OCI-LY3 (cell line): ENCODE data around the gene C11orf21.

Source experiments
- H2AFZ ChIP-seq: fragments of 200-600, 300-600 bp; shearing (Covaris generic); 2 replicates; pipeline ENCODE4 v1.6.0; 2014; ENCODE audit warnings: antibody characterized with exemption, low read depth, low read length
- H3K27ac ChIP-seq: fragments of 200-600, 300-600 bp; sonication (generic); 2 replicates; pipeline ENCODE4 v1.5.1; 2014; ENCODE audit warnings: mild to moderate bottlenecking, low read length, moderate library complexity, mixed read lengths
- H3K27me3 ChIP-seq: fragments of 200-600, 300-600 bp; sonication (generic); 2 replicates; pipeline ENCODE4 v1.6.1; 2014; ENCODE audit warnings: low read depth, low read length, mixed read lengths
- H3K36me3 ChIP-seq: fragments of 200-600, 300-600 bp; sonication (generic); replicated peaks from 2 replicates; pipeline ENCODE3; 2014; ENCODE audit warnings: low read depth, low read length, mixed read lengths
- H3K4me1 ChIP-seq: fragments of 300-600, 200-600 bp; sonication (generic); 2 replicates; pipeline ENCODE4 v1.6.1; 2014; ENCODE audit warnings: low read length, mixed read lengths
- H3K4me2 ChIP-seq: fragments of 200-600, 300-600 bp; sonication (generic); 2 replicates; pipeline ENCODE4 v1.6.1; 2014; ENCODE audit warnings: low read length, mixed read lengths
- H3K4me3 ChIP-seq: fragments of 300-600, 200-600 bp; sonication (generic); 2 replicates; pipeline ENCODE4 v1.5.1; 2014; ENCODE audit warnings: antibody characterized with exemption, mild to moderate bottlenecking, low read length, moderate library complexity
- H3K79me2 ChIP-seq: fragments of 300-600, 200-600 bp; shearing (Covaris generic); 2 replicates; pipeline ENCODE4 v1.6.1; 2014; ENCODE audit warnings: mild to moderate bottlenecking, low read length, mixed read lengths
- H3K9ac ChIP-seq: fragments of 300-600, 200-600 bp; shearing (Covaris generic); 2 replicates; pipeline ENCODE4 v1.6.0; 2014; ENCODE audit warnings: mild to moderate bottlenecking, low read length, moderate library complexity
- H3K9me3 ChIP-seq: fragments of 200-600, 300-600 bp; shearing (Covaris generic); 2 replicates; pipeline ENCODE4 v1.6.1; 2014; ENCODE audit warnings: low read length, mixed read lengths; ENCODE audit not compliant: insufficient read depth
- H4K20me1 ChIP-seq: fragments of 200-600, 300-600 bp; sonication (generic); 2 replicates; pipeline ENCODE4 v1.6.1; 2016; ENCODE audit warnings: low read length, mixed read lengths; ENCODE audit not compliant: insufficient read depth
- CTCF ChIP-seq: fragments of 200-600, 300-600 bp; sonication (generic); IDR thresholded peaks from 2 replicates; pipeline ENCODE4 v1.5.1; 2014; ENCODE audit warnings: antibody characterized with exemption, low read length, low read depth
- EZH2phosphoT487 ChIP-seq: fragments of 200-600 bp; shearing (Covaris generic); IDR thresholded peaks from 2 replicates; pipeline ENCODE4 v1.6.1; 2018; ENCODE audit warnings: antibody characterized with exemption, mixed run types, low read depth

C11orf21 gene

GRCh38 chr11:2301631-2302305 lies at the start of gene C11orf21, which contains the start of gene TSPAN32:
Gene C11orf21 (minus strand): TSS chr11:2301918. CDS start chr11:2301808, 110 bp downstream.
Gene TSPAN32 (plus strand): TSS chr11:2302013. CDS start chr11:2302150, 137 bp downstream.
- Histone ChIP-seq H3K4me2 (no peak within 1 kb of the TSS), H3K4me1 (no peaks in the 10 kb centered on the region), H3K9ac (no peak within 1 kb of the TSS), H3K27me3 (no peaks in the 10 kb centered on the region), H3K4me3 (no peak within 1 kb of the TSS), H3K36me3 (no peaks in the 10 kb centered on the region), H3K9me3 (no peaks in the 10 kb centered on the region), H3K79me2 (no peaks in the 10 kb centered on the region), H2AFZ (no peak within 1 kb of the TSS), H3K27ac (no peak within 1 kb of the TSS), H4K20me1 (no peaks in the 10 kb centered on the region)
- TF ChIP-seq CTCF = no peak
- no peak for TF ChIP-seq EZH2phosphoT487

GRCh38 chr11:2348986-2349385 lies 47.3 kb upstream of the C11orf21 start:
- Histone ChIP-seq H3K79me2 (no peaks in the 10 kb centered on the region), H4K20me1 (no peaks in the 10 kb centered on the region), H3K36me3 (no peaks in the 10 kb centered on the region), H3K27ac (no peak overlapping the region), H2AFZ (no peak overlapping the region), H3K4me1 (no peaks in the 10 kb centered on the region), H3K9ac (no peak overlapping the region), H3K4me3 (no peak overlapping the region), H3K27me3 (0 out of 2 replicates have a peak, but pooled peaks cover 5% of the 10 kb centered on the region), H3K9me3 (no peaks in the 10 kb centered on the region), H3K4me2 (no peak overlapping the region)
- TF ChIP-seq CTCF (no peak), EZH2phosphoT487 (no peak)

GRCh38 chr11:2347308-2347830 lies 45.7 kb upstream of the C11orf21 start:
- Histone ChIP-seq H3K9ac (no peak overlapping the region), H3K4me1 (no peaks in the 10 kb centered on the region), H3K27ac (no peak overlapping the region), H4K20me1 (no peaks in the 10 kb centered on the region), H3K4me3 (no peak overlapping the region), H2AFZ (no peak overlapping the region), H3K79me2 (no peaks in the 10 kb centered on the region), H3K27me3 (0 out of 2 replicates have a peak, but pooled peaks cover 5% of the 10 kb centered on the region), H3K4me2 (no peak overlapping the region), H3K9me3 (no peaks in the 10 kb centered on the region), H3K36me3 (no peaks in the 10 kb centered on the region)
- TF ChIP-seq CTCF (no peak), EZH2phosphoT487 (no peak)

- H3K79me2 ChIP-seq = no peaks in the 10 kb centered on the region
- TF ChIP-seq CTCF = no peak
- TF ChIP-seq EZH2phosphoT487 = no peak
- H3K9me3 ChIP-seq = no peaks in the 10 kb centered on the region
- H3K4me2 ChIP-seq = no peak overlapping the region
- H3K36me3 ChIP-seq = no peaks in the 10 kb centered on the region
- 0 out of 2 replicates have a peak, but pooled peaks cover 5% of the 10 kb centered on the region for H3K27me3 ChIP-seq
- H3K4me1 ChIP-seq = no peaks in the 10 kb centered on the region
- H2AFZ ChIP-seq = no peak overlapping the region
- no peaks in the 10 kb centered on the region for H4K20me1 ChIP-seq
- H3K27ac ChIP-seq = no peak overlapping the region
- no peak overlapping the region for H3K4me3 ChIP-seq
- H3K9ac ChIP-seq = no peak overlapping the region
Measured at GRCh38 chr11:2346586-2347307, 45.0 kb upstream of the C11orf21 start.
